GM19035 (cell line): ENCODE data around the gene ATP10D.

ENCODE experiments used
- ATAC-seq: cut with Tn5 transposase; IDR thresholded peaks from one replicate; pipeline ENCODE4 v1.9.1; 2021; ENCODE audit not compliant: unreplicated experiment

ATP10D gene

DNA sequence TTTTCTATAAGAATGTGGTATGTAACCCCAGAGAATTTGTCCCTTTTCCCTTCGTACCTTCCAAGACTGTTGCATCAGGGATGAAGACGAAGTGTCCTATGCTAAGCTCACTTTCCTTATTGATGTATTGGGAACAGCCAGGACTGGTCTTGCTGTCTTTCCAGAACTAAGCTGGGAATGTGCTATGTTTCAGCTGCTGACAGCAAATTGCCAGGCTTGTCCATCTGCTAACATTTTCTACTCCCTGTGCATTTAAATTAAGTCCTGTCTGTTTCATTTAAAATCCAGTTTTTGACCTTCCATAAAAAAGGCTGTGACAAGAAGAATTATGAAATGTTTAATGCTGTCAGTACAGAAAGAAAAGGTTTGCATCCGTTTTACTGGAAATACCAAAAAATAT, 87.9 kb downstream of the ATP10D start:
- ATAC-seq: no peak

DNA sequence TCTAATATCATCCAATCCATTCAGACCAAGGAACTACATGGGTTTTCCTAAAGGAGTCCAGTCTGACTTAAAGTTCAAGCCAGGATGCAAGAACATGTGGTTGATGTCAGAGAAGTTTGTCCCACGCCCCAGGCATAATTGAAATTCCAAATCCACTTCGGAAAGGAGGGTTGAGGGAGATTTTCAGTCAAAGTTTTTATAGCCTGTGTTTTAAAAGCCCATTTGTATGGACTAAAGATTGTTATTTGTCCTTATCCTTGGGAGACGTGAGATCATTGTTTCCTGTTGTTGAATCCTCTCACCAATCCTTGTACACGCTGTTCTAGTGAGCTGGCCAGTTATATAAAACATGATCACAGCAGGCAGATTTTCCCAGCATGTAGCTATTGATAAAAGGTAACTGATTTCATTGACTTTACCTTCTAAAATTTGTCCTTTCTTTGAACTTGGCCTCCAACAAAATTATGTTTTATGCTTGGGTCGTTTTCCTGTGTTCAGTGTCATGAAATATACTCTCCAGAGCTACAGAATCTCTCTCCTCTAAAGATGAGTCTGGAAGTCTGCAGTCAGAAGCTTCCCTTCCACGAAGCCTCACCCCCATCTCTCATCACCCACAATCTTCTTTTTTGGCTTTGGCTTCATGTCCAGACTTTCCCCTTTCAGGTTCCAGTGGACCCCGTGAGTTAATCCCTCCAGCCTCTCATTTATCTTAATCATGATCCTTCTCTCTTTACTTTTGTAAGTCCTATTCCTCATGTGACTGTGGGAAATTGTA, 92.9 kb downstream of the ATP10D start:
- no peak for ATAC-seq

DNA sequence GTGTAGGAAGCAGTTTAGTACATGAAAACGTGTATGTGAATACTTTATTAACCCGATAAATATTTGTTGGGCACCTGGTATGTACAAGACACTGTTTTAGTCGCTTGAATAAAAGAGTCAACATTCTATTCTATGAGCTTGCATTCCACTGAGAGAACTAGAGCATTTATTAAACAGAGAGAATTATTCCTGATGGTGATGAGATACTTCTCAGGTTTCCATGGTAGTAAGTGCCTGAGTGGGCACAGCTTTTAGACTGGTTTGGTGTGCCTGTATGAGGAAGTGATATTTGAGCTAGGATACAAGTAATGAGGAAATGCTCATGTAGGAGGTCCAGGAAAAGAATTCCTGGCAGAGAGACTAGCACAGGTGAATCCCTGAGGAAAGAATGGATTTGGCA, 94.2 kb downstream of the ATP10D start:
- ATAC-seq: no peak

DNA sequence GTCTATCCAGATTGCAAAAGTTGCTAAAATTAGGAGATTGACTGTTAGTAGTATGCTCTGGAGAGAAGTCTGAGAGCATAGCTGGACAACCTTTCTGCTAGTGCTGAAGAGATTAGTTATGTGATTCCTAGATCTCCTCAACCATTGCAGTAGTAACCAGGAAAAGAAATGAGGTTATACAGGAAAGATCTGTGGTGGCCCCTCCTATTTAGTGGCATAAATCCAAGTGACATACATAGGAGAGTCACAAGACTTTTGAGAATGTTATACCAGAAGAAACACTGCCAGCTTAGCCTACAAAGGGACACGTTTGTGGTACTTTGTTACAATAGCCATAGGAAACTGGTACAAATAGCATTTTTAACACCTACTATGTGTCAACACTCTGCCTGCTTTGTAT, 105.2 kb downstream of the ATP10D start:
- ATAC-seq: no peak

DNA sequence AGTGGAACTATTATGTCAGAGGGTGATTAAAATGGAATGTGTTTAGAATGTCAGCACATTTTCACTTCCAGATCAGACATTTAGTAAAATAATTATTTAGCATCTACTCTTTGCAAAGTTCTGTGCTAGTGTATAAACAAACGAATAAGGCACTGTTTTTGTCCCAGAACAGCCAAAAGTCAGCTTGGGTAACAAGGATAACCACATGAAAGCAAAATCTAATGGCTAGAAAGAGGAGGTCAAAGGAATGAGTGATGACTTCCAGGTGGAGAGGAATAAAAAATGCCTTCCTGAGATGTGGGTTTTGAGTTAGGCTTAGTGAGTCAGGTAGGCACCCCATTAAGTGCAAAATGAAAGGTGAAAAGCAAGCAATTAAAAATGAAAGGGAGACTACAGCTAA, 112.6 kb downstream of the ATP10D start:
- ATAC-seq: no peak

DNA sequence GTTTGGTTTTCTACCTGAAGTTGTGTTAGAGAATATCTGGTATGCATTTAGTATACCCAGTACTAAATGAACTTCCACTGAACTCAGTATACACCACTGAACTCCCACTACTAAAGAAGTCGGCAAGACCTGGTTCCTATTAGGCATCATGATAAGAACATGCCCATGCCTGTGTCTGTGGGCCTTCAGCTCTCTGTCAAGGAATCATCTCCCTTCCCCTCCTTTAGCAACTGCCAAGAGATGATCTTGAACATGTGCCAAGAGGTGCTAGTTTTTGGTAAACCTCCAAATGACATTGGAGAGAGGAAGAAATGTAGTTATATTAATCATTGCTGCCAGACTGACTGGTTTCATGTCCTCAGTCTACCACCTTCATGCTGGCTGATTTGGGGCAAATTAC, 113.2 kb downstream of the ATP10D start:
- ATAC-seq: no peak

DNA sequence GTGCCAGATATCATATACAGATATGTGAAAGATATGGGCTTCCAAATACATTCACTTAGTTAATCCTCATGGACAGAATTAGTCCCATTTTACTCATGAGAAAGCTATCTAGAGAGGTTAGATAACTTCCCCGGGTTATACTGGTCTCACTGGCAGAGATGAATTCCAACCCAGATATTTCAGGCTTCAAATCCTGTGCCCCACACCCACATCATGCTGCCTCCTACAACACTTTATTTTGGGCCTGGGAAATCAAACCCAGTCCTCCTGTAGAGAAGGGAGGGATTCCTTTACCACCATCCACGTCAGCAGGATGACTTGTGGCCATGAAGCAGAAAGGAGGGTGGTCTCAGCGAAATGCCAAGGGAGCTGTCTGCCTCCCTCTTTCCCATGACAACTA, 113.8 kb downstream of the ATP10D start:
- no peak for ATAC-seq

DNA sequence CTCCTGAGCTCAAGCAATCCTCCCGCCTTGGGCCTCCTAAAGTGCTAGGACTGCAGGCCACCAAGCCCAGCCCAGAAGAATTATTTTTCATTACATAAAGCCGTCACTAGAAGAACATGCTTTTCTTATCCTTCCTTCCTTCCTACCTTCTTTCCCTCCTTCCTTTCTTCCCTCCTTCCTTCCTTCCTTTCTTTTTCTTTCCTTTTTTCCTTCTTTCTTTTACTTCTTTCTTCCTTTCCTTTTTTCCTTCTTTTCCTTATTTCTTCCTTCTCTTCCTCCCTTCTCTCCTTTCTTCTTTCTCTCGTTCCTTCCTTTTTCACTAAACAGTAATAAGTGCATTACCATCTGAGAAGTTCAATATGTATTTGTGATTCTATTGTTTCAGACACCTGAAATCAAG, 121.4 kb downstream of the ATP10D start:
- ATAC-seq: no peak

DNA sequence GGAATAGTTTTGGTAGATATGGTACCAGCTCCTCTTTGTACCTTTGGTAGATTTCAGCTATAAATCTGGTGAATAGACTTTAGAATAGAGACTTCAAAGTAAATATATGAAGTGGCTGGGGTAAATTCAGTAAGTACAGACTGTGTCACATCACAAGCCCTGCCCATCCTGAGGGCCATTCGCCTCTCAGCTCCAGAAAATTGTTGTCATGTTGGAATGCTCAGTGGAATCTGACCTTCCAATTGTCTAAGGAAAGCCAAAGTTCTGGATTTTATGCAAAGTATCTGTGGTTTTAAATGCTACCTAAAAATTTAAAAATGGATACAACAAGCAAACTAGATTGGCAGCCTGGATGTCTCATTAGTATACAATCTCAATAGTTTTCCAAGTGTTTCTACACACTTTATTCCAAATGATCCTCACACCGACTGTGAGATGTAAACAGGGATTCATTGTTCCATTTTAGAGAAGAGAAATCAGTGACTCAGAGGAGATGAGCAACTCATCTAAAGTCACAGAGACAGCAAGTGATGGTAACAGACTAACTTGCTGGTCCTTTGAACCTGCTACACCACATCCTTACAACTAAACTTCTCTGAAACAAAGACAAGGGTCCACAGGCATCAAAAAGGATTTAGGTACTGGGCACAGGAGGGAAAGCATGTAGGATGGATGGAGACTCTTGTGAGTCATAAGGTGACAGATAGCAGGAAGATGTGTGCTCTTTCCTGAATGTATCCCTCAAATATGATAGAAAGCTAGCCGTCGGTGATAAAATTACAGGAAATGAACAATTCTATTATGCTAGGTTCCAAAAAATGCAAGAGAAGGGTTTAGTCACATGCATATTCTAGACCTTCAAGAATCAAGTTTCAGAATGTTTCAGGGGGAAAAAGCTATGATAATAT, 127.3 kb downstream of the ATP10D start:
- no peak for ATAC-seq

DNA sequence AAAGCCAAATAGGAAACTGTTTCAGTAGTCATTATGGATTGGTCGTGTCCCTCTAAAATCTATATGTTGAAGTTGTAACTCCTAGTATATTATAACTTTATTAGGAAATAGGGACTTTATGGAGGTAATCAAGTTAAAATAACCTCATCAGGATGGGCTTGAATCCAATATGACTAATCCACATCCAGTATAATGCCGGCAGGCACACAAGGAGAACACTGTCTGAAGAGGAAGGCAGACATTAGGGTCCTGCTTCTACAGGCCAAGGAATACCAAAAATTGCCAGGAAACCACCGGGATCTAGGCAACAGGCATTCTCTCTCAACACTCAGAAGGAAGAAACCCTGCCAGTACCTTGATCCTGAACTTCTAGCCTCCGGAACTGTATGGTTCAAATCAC, 130.3 kb downstream of the ATP10D start:
- ATAC-seq: no peak

DNA sequence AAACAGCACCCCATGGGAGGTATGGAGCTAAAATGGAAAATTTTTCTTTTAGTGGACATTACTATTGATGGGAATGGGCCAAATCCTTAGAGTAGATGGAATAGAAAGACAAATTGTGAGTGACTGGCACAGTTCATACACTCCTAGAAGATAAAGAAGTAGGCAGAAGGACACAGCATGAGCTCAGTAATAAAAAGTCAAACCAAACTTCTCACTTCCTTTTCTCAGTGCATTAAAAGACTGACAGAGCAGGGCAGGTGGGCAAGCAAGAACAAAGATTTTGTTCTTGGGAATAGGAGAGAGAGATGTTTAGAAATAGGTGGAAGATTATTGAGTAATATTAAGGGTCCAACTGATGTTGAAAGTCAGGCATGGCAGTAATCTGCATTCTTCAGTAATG, 132.5 kb downstream of the ATP10D start:
- peak; percentile 70 for ATAC-seq

DNA sequence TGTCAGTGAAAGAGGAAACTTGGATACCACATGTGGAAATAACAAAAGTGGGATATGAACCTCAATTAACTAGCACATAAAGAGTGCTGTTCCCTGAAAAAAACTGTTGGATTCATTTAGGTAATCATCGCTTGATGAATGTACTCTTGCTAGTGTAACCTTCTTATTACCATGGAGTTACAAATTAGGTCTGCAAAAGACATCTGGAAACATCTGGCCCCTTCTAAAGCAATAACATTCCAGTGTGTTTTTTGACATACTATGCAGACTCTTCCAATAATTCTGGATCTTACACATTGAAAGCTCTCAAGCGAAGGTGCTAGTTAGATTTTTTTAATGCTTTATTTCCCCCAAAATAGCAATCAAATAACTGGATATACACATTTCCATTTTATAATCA, 134.6 kb downstream of the ATP10D start:
- ATAC-seq: no peak

DNA sequence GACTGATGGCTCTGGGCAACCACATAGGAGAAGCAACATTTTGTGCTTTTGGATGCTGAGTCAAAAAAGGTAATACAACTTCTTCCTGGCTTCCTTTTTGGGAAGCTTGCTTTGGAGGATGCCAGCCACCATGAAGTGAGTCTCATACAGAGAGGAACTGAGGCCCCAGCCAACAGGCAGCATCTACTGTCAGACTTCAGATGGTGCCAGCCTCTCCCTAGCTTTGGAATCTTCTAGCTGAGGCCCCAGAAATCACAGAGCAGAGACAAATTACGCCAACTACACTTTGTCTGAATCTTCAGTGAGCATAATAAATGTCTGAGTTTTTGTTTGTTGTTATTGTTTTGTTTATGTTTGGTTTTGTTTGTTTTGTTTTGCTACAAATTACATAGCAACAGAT, 136.1 kb downstream of the ATP10D start:
- no peak for ATAC-seq

DNA sequence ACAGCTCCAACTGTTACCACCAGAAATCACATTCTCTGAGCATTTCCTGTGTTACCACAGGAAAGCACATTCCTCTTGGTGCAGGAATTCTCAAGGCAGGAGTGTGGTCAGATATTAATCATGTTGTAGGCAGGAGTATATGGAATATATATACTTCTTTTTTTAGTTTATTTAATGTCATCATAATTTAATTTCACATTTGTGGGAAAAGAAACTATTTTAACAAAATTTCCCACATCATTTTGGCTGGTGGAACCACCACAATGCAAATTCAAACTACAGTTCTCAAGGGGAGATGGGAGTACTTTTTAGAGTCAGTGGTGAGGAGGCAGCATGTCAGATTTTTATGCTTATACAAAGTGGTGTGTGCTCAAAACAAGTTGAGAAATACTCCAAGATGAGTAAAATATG, 139.0 kb downstream of the ATP10D start:
- no peak for ATAC-seq

DNA sequence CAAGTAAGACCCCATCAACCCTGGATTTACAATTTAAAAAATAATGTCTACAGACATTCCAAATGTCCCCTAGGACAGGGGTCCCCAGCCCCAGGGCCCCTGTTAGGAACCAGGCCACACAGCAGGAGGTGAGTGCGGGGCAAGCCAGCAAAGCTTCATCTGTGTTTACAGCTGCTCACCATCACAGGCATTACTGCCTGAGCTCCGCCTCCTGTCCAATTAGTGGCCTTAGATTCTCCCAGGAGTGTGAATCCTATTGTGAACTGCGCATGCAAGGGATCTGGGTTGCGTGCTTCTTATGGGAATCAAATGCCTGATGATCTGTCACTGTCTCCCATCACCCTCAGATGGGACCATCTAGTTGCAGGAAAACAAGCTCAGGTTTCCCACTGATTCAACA, 146.1 kb downstream of the ATP10D start:
- no peak for ATAC-seq

DNA sequence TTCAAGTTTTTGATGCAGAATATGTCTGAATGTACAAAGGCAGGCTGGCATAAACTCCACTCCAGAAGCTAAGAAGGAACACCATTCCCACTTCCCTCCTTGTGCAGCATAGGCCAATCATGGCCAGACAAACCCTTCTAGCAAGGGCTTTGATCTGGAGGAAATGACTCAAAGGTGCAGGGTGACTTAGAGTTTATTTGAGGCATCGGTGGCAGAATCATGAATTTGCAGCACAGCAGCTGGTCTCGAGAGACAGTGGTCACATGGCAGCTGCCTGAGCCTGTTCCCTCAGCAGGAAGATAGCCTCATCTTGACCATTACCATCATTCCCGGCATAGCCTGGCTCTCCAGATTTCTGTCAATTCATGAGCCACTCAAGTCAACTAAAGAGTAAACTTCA, 154.5 kb downstream of the ATP10D start:
- no peak for ATAC-seq

DNA sequence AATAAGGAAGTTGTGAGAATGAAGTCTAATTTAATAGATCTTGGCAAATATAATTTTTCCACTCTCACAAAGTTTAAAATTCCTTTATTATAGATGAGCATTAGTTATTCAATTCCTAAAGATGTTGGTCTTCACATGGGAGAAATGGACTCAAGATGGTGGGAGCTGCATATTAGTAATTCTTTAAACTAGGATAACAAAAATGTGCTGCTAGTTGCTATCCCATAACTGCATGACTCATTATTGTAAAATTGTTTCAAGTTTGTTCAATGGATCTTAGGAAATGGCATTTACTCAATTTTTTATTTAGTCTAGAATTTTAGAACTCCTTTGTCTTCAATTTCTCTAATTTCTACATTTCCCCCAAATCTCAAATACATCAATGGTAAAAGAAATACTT, 155.8 kb downstream of the ATP10D start:
- no peak for ATAC-seq

DNA sequence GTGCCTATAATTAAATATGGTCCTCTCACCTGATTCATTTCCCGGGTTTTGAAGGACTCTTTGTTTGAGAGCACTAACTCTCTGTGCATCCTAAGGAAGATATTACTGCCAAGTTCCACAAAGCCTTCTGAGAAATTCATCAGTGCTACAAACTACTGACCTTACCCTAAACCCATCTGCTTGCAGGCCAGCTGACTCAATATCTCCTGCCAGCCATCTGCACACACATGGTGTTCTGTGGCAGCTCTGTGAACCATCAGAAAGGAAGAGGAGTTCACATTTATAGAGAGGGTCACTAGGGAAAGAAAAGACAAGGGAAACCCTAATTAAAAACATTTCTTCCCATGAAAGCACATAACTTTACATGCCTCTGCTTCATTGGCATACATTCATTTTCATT, 156.7 kb downstream of the ATP10D start:
- no peak for ATAC-seq

DNA sequence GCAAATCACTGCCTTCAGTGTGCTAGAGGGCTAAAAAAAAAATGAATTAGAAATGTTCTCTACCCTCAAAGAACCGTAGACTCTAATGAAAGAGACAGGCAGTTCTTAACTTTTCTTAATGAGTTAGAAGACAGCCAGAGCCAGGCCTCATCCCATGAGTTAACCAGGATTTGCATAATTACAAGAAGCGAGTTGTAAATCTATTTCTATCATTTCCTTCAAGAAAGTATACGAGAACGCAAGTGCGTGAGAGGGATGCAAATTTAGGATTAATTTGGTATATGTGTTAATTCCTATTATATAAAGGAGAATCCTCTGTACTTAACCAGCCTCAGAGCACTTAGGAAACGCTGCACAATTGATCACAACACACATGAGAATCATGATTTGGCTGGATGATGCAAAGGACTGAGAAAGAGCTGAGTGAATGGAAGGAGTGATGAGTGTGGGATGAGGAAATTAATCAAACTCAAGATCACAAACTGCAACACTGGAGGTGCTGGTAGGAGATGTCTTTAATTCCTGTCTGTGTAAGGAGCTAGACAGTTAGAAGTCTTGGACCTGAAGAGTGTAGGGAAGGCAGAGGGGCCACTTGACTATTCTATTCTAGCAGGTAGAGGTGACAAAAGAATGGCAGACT, 157.2 kb downstream of the ATP10D start:
- ATAC-seq: no peak
